A204.1 (cell line): ENCODE results near the gene PEX3.
"Not testable (repeated sequence)": the region's sequence is repeated elsewhere in the genome, so short reads cannot be mapped to it uniquely, and the experiment has no call there.

ENCODE experiments used
- FAIRE-seq: peaks from 2 replicates; lab custom pipeline; 2012; peaks lifted over from hg19 to GRCh38; lab: Jason Lieb, UNC

PEX3 gene

GRCh38 chr6:143450453-143451371 is at the start of gene PEX3, which contains the start of gene ADAT2:
TSS of gene PEX3 (plus strand) at chr6:143450805. CDS start at chr6:143451043, 238 bp downstream.
TSS of gene ADAT2 (minus strand) at chr6:143450695. CDS start at chr6:143450658, 37 bp downstream.
- no peak for FAIRE-seq

- no peak for FAIRE-seq
Measured at GRCh38 chr6:143401068-143401446, 49.5 kb upstream of the PEX3 start.

GRCh38 chr6:143401636-143402370 is 48.8 kb upstream of the PEX3 start:
- FAIRE-seq: no peak

- no peak for FAIRE-seq
Measured at GRCh38 chr6:143402721-143403336, 47.8 kb upstream of the PEX3 start.

GRCh38 chr6:143405373-143406154 is 45.0 kb upstream of the PEX3 start:
- FAIRE-seq: no peak

GRCh38 chr6:143406673-143407072 is 43.9 kb upstream of the PEX3 start:
- no peak for FAIRE-seq

GRCh38 chr6:143408151-143408786 is 42.3 kb upstream of the PEX3 start:
- no peak for FAIRE-seq

- no peak for FAIRE-seq
Measured at GRCh38 chr6:143408787-143409162, 41.8 kb upstream of the PEX3 start.

- no peak for FAIRE-seq
Measured at GRCh38 chr6:143410859-143411270, 39.7 kb upstream of the PEX3 start.

GRCh38 chr6:143414769-143415168 is 35.8 kb upstream of the PEX3 start:
- FAIRE-seq: no peak

- no peak for FAIRE-seq
Measured at GRCh38 chr6:143419526-143419925, 31.1 kb upstream of the PEX3 start.

- FAIRE-seq: no peak
Measured at GRCh38 chr6:143426026-143426425, 24.6 kb upstream of the PEX3 start.

- FAIRE-seq: no peak
Measured at GRCh38 chr6:143427109-143427817, 23.3 kb upstream of the PEX3 start.

GRCh38 chr6:143429970-143430369 is 20.6 kb upstream of the PEX3 start:
- no peak for FAIRE-seq

GRCh38 chr6:143431226-143431625 is 19.4 kb upstream of the PEX3 start:
- FAIRE-seq: no peak

- FAIRE-seq: no peak
Measured at GRCh38 chr6:143432588-143432987, 18.0 kb upstream of the PEX3 start.

- FAIRE-seq: no peak
Measured at GRCh38 chr6:143441010-143441409, 9.6 kb upstream of the PEX3 start.

- no peak for FAIRE-seq
Measured at GRCh38 chr6:143441680-143442545, 8.7 kb upstream of the PEX3 start.

- no peak for FAIRE-seq
Measured at GRCh38 chr6:143443096-143443495, 7.5 kb upstream of the PEX3 start.

GRCh38 chr6:143447865-143448264 is 2.7 kb upstream of the PEX3 start:
- FAIRE-seq: not testable (repeated sequence)
